DOHH2 (cell line): ENCODE measurements around the gene KIF26B.

Source experiments
- CTCF ChIP-seq: fragments of 200-600 bp; sonication (generic); IDR thresholded peaks from one replicate; pipeline ENCODE4 v1.5.1; 2014; ENCODE audit warnings: antibody characterized with exemption, mild to moderate bottlenecking, low read depth, low read length; ENCODE audit not compliant: poor library complexity, severe bottlenecking
- EZH2phosphoT487 ChIP-seq: fragments of 200-600 bp; sonication (generic); IDR thresholded peaks from 2 replicates; pipeline ENCODE4 v1.6.1; 2017; ENCODE audit warnings: borderline replicate concordance, mild to moderate bottlenecking, antibody characterized with exemption, low read length, moderate library complexity, mixed read lengths

GRCh38 chr1:245444945-245445344, 290.2 kb downstream of the KIF26B start:
- no peak for TF ChIP-seq CTCF
- TF ChIP-seq EZH2phosphoT487, result no peak
